HG02970 (cell line): ENCODE measurements around the gene TSPY10.
"Not testable (repeated sequence)": the region's sequence is repeated elsewhere in the genome, so short reads cannot be mapped to it uniquely, and the experiment has no call there.

Experiments used
- ATAC-seq: cut with Tn5 transposase; IDR thresholded peaks from one replicate; pipeline ENCODE4 v1.9.1; 2021; ENCODE audit warnings: mild to moderate bottlenecking, moderate library complexity, moderate number of reproducible peaks; ENCODE audit not compliant: unreplicated experiment, low FRiP score

TSPY10 gene, protein sequence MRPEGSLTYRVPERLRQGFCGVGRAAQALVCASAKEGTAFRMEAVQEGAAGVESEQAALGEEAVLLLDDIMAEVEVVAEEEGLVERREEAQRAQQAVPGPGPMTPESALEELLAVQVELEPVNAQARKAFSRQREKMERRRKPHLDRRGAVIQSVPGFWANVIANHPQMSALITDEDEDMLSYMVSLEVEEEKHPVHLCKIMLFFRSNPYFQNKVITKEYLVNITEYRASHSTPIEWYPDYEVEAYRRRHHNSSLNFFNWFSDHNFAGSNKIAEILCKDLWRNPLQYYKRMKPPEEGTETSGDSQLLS

DNA sequence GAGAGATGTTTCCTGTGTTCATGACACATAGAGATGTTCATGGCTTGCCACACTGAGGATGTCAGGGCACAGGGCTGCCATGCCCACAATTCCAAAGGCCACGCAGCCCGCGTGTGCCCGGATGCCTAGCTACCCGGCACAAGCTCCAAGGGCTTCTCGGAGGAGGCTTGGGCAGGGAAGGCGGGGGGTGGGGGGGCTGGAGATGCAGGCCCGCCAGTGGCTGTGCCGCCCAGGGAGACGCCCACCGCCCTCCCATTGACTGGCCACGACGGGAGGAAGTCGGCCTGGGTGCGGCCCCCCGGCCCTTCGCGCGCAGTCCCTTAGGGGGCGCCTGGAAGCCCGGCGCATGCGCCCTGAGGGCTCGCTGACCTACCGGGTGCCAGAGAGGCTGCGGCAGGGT is at the start of gene TSPY10:
Gene TSPY10, plus strand, starts transcription at position 301 of the 400 bp plus-strand sequence. Its CDS starts 46 bp downstream, at position 347.
- ATAC-seq, result not testable (repeated sequence)

DNA sequence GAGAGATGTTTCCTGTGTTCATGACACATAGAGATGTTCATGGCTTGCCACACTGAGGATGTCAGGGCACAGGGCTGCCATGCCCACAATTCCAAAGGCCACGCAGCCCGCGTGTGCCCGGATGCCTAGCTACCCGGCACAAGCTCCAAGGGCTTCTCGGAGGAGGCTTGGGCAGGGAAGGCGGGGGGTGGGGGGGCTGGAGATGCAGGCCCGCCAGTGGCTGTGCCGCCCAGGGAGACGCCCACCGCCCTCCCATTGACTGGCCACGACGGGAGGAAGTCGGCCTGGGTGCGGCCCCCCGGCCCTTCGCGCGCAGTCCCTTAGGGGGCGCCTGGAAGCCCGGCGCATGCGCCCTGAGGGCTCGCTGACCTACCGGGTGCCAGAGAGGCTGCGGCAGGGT is 40.7 kb upstream of the TSPY10 start, which contains the start of gene TSPY9:
Gene TSPY9, plus strand, starts transcription at position 301 of the 400 bp plus-strand sequence. Its CDS starts 46 bp downstream, at position 347.
- ATAC-seq, result not testable (repeated sequence)

DNA sequence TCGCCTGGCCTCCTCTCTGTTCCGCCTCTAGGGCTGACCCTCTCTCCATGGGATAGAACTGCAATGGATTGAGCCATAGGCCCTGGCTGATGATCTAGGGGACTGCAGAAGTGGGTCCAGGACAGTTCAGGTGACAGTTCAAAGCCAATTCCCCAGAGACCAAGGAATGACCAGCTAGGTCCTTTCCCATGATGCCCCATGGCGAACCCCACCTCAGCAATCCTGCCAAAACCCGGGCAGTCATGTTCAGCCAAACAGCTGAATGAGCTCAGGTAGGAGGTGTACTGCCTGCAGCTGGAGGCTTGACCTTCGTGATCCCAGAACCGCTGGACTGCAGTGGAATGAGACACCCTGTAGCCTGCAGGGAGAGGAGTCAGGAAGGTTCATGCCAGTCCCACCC is 23.3 kb upstream of the TSPY10 start:
- not testable (repeated sequence) for ATAC-seq

DNA sequence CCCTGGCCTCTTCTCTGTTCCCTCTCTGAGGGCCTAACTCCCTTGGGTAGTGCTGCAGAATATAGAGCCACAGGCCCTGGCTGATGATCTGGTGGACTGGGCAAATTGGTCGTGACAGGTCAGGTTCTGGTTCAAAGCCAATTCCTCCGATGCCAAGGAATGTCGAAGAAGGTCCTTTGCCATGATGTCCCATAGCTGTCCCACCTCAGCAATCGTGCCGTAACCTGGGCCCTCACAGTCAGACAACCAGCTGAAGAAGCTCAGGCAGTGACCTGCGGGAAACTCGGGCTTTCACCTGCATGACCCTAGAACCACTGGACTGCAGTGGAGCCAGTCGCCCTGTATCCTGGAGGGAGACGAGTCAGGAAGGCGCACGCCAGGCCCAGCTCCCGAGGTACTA is 11.4 kb upstream of the TSPY10 start:
- not testable (repeated sequence) for ATAC-seq
